ENCODE data around the gene ACAN.

DNA sequence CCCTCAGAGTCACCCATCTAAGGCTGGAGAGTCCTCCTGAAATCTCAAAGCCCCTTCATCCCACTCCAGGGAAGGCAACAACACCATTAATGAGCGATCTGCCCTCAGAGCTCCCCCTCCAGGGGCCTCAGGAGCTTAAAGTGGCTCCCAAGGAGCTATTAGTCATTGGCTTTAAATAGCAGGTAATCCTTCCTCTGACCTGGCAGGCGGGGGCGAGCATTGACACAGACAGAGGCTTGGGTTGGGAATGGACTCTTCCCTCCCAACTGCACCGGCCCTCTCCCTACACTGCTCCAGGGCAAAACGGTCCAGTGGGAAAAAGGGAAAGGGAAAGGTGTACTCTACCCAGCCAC lies 108.5 kb downstream of the ACAN start:
- TF ChIP-seq, protein P1, sequence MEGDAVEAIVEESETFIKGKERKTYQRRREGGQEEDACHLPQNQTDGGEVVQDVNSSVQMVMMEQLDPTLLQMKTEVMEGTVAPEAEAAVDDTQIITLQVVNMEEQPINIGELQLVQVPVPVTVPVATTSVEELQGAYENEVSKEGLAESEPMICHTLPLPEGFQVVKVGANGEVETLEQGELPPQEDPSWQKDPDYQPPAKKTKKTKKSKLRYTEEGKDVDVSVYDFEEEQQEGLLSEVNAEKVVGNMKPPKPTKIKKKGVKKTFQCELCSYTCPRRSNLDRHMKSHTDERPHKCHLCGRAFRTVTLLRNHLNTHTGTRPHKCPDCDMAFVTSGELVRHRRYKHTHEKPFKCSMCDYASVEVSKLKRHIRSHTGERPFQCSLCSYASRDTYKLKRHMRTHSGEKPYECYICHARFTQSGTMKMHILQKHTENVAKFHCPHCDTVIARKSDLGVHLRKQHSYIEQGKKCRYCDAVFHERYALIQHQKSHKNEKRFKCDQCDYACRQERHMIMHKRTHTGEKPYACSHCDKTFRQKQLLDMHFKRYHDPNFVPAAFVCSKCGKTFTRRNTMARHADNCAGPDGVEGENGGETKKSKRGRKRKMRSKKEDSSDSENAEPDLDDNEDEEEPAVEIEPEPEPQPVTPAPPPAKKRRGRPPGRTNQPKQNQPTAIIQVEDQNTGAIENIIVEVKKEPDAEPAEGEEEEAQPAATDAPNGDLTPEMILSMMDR (IDR thresholded peaks at IDR 0.05), result no peak
- no peak for TF ChIP-seq POLR2A (IDR thresholded peaks at IDR 0.05)

All from uterus (tissue), 2 donors.